ENCODE results near the gene PLD4.

- TF ChIP-seq CTCF (conservative IDR thresholded peaks at IDR 0.05) (no peak), EZH2 (IDR thresholded peaks at IDR 0.05; ENCODE audit: low read depth) (no peak)
Measured at GRCh38 chr14:104917116-104917515, 7.6 kb upstream of the PLD4 start.

Data from PC-9 (cell line).